H9 (cell line): ENCODE measurements around the gene SUFU. TPM values are rescaled to one million over a fixed set of nuclear protein-coding genes. Genes with fewer than 3 reads are reported as not detected.
A peak's percentile ranks its signal among the peaks of the same experiment; 100 is the strongest.

ENCODE experiments used
- DNase-seq: peaks from one replicate; pipeline ENCODE4 v3.0.0-alpha.2; 2017
- H2AFZ ChIP-seq: one replicate; pipeline ENCODE4 v1.6.1; 2013; ENCODE audit warnings: mild to moderate bottlenecking, low read length, control low read depth, moderate library complexity
- H2AK5ac ChIP-seq: 2 replicates; pipeline ENCODE4 v1.6.1; 2013; ENCODE audit warnings: low read length, control low read depth, mixed read lengths; ENCODE audit not compliant: insufficient read length
- H2BK120ac ChIP-seq: one replicate; pipeline ENCODE4 v1.6.1; 2013; ENCODE audit warnings: low read depth, mild to moderate bottlenecking, low read length, control low read depth, inconsistent platforms; ENCODE audit not compliant: poor library complexity, severe bottlenecking
- H2BK12ac ChIP-seq: 2 replicates; pipeline ENCODE4 v1.6.1; 2013; ENCODE audit warnings: low read length, control low read depth, mixed read lengths, low read depth; ENCODE audit not compliant: insufficient read length
- H2BK15ac ChIP-seq: 2 replicates; pipeline ENCODE4 v1.6.1; 2013; ENCODE audit warnings: low read depth, low read length, control low read depth
- H2BK20ac ChIP-seq: one replicate; pipeline ENCODE4 v1.6.1; 2013; ENCODE audit warnings: low read depth, mild to moderate bottlenecking, low read length, control low read depth, inconsistent platforms; ENCODE audit not compliant: poor library complexity, severe bottlenecking
- H2BK5ac ChIP-seq: 2 replicates; pipeline ENCODE4 v1.6.1; 2013; ENCODE audit warnings: low read length, control low read depth, mixed read lengths; ENCODE audit not compliant: insufficient read length
- H3K14ac ChIP-seq: 2 replicates; pipeline ENCODE4 v1.6.1; 2013; ENCODE audit warnings: low read length, control low read depth; ENCODE audit not compliant: insufficient read depth
- H3K18ac ChIP-seq: 2 replicates; pipeline ENCODE4 v1.6.1; 2013; ENCODE audit warnings: low read depth, mild to moderate bottlenecking, mixed read lengths, low read length, control low read depth; ENCODE audit not compliant: insufficient read length
- H3K23ac ChIP-seq: 2 replicates; pipeline ENCODE4 v1.6.1; 2013; ENCODE audit warnings: low read length, control low read depth, mixed read lengths, low read depth; ENCODE audit not compliant: insufficient read length
- H3K23me2 ChIP-seq: 2 replicates; pipeline ENCODE4 v1.6.1; 2013; ENCODE audit warnings: low read depth, mild to moderate bottlenecking, mixed read lengths, low read length, control low read depth; ENCODE audit not compliant: insufficient read length, poor library complexity, severe bottlenecking
- H3K27ac ChIP-seq: 2 replicates; pipeline ENCODE4 v1.5.1; 2013; ENCODE audit warnings: low read length, control low read depth, mixed read lengths, low read depth; ENCODE audit not compliant: insufficient read length
- H3K27me3 ChIP-seq: 2 replicates; pipeline ENCODE4 v1.6.1; 2013; ENCODE audit warnings: low read length, control low read depth, inconsistent platforms; ENCODE audit not compliant: insufficient read depth
- H3K4ac ChIP-seq: 2 replicates; pipeline ENCODE4 v1.6.1; 2013; ENCODE audit warnings: low read depth, mild to moderate bottlenecking, control low read depth, inconsistent platforms, low read length, moderate library complexity
- H3K4me1 ChIP-seq: 2 replicates; pipeline ENCODE4 v1.6.1; 2013; ENCODE audit warnings: low read length, control low read depth, inconsistent platforms; ENCODE audit not compliant: insufficient read depth
- H3K4me2 ChIP-seq: 2 replicates; pipeline ENCODE4 v1.6.1; 2013; ENCODE audit warnings: low read length, control low read depth, mixed read lengths; ENCODE audit not compliant: insufficient read length, insufficient read depth
- H3K56ac ChIP-seq: 2 replicates; pipeline ENCODE4 v1.6.1; 2013; ENCODE audit warnings: low read depth, mild to moderate bottlenecking, mixed read lengths, low read length, control low read depth; ENCODE audit not compliant: insufficient read length
- H3K79me1 ChIP-seq: 2 replicates; pipeline ENCODE4 v1.6.1; 2013; ENCODE audit warnings: low read depth, mild to moderate bottlenecking, moderate library complexity, low read length, control low read depth, inconsistent platforms; ENCODE audit not compliant: insufficient read depth, poor library complexity, severe bottlenecking
- H3K79me2 ChIP-seq: 2 replicates; pipeline ENCODE4 v1.6.1; 2013; ENCODE audit warnings: low read length, control low read depth, inconsistent platforms; ENCODE audit not compliant: insufficient read depth
- H3K9ac ChIP-seq: 2 replicates; pipeline ENCODE4 v1.6.1; 2013; ENCODE audit warnings: low read length, control low read depth, mixed read lengths; ENCODE audit not compliant: insufficient read length; ENCODE audit errors: extremely low read depth
- H3K9me3 ChIP-seq: one replicate; pipeline ENCODE4 v1.6.1; 2013; ENCODE audit warnings: low read depth, low read length, inconsistent platforms; ENCODE audit not compliant: control insufficient read depth
- H3T11ph ChIP-seq: one replicate; pipeline ENCODE4 v1.6.1; 2013; ENCODE audit warnings: mild to moderate bottlenecking, low read length, control low read depth, inconsistent platforms
- H4K20me1 ChIP-seq: one replicate; pipeline ENCODE4 v1.6.1; 2013; ENCODE audit not compliant: control insufficient read depth, insufficient read length, insufficient read depth
- H4K5ac ChIP-seq: 2 replicates; pipeline ENCODE4 v1.6.1; 2013; ENCODE audit warnings: low read depth, mild to moderate bottlenecking, mixed read lengths, low read length, control low read depth; ENCODE audit not compliant: insufficient read length
- H4K8ac ChIP-seq: replicated peaks from 2 replicates; pipeline ENCODE4 v1.6.1; 2013; ENCODE audit warnings: low read length, control low read depth, mixed read lengths, low read depth; ENCODE audit not compliant: insufficient read length
- H4K91ac ChIP-seq: 2 replicates; pipeline ENCODE4 v1.6.1; 2013; ENCODE audit warnings: low read depth, mild to moderate bottlenecking, moderate library complexity, mixed read lengths, low read length, control low read depth; ENCODE audit not compliant: insufficient read length
- H3K27ac Mint-ChIP-seq, 3 experiments: 2 replicates in 2 of 3; 3 replicates in 1 of 3; pipeline ENCODE4 v1.8.0; 2020 to 2021; ENCODE audit warnings: mixed read lengths in 3 of 3, mild to moderate bottlenecking in 1 of 3, moderate library complexity in 1 of 3
- H3K27me3 Mint-ChIP-seq: 2 replicates; pipeline ENCODE4 v1.8.0; 2021; ENCODE audit warnings: low read depth, mild to moderate bottlenecking, moderate library complexity, mixed read lengths
- H3K36me3 Mint-ChIP-seq, 3 experiments: 2 replicates in 2 of 3; 3 replicates in 1 of 3; pipeline ENCODE4 v1.8.0; 2020 to 2021; ENCODE audit warnings: low read depth in 3 of 3, mixed read lengths in 3 of 3; ENCODE audit not compliant: insufficient read depth in 1 of 3
- H3K4me1 Mint-ChIP-seq, 2 experiments: 2 replicates each; pipeline ENCODE4 v1.8.0; 2020; ENCODE audit warnings: mixed read lengths in 2 of 2
- H3K4me3 Mint-ChIP-seq, 2 experiments: 2 replicates in 1 of 2; 3 replicates in 1 of 2; pipeline ENCODE4 v1.8.0; 2020 to 2021; ENCODE audit warnings: mild to moderate bottlenecking in 2 of 2, mixed read lengths in 2 of 2, moderate library complexity in 1 of 2
- H3K9me3 Mint-ChIP-seq, 2 experiments: 2 replicates in 1 of 2; 3 replicates in 1 of 2; pipeline ENCODE4 v1.8.0; 2020; ENCODE audit warnings: mild to moderate bottlenecking in 2 of 2, mixed read lengths in 2 of 2, moderate library complexity in 1 of 2
- WGBS: extraction: QIAGEN DNeasy Blood & Tissue Kit; methylation state at CpG from one replicate; pipeline ENCODE4 v1.1.7; 2013; ENCODE audit warnings: missing lambda C conversion rate, low lambda C conversion rate, mixed read lengths; ENCODE audit not compliant: insufficient read length; ENCODE audit errors: extremely low coverage; 5-methylcytosine and 5-hydroxymethylcytosine counted together
- total RNA-seq: library from RNA; stranded (reverse); gene quantifications from 2 replicates; pipeline ENCODE4 v1.2.1, GENCODE V29; 2021
- TF ChIP-seq, protein P1 (sequence below): fragments of 200-600 bp; sonication (generic); conservative IDR thresholded peaks from 3 replicates; pipeline ENCODE4 v1.8.0; 2021; ENCODE audit warnings: antibody characterized with exemption, mild to moderate bottlenecking

SUFU gene
- total RNA-seq, 1 experiment from 2014 or later, result 9.5 TPM

DNA sequence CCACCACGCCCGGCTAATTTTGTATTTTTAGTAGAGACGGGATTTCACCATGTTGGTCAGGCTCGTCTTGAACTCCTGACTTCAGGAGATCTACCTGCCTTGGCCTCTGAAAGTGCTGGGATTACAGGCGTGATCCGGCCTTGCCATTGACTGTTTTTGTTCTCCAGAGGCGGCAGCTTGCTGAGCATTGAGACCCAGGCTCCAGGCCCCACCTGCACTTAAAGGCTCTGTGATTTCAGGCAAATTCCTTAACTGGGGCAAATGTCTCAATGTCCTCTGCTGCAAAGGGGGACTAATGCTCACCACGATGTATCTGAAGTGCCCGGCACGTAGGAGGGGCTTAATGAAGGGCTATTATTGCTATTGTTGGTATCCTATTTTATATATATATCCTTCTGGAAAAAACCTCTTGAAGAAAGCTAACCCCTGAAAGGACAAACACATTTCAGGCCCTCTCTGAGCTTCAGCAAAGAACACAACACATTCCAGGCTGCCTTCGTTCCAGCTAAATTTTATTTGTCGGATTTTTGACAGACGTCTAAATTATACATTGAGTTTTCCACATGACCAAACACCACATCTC, 169.6 kb downstream of the SUFU start:
- H3K23me2 ChIP-seq, result no peaks in the 10 kb centered on the region
- no peak overlapping the region for H2BK5ac ChIP-seq
- H3K4me1 ChIP-seq, result peaks cover 19% of the 10 kb centered on the region
- H2BK12ac ChIP-seq, result no peak overlapping the region
- no peaks in the 10 kb centered on the region for H4K20me1 ChIP-seq
- H3K9ac ChIP-seq, result no peak overlapping the region
- H3K79me2 ChIP-seq, result no peaks in the 10 kb centered on the region
- no peaks in the 10 kb centered on the region for H3K79me1 ChIP-seq
- H3K18ac ChIP-seq, result no peak overlapping the region
- H2BK15ac ChIP-seq, result no peak overlapping the region
- peaks cover 71 to 78% of the 10 kb centered on the region in 2 experiments for H3K4me1 Mint-ChIP-seq
- H3K4ac ChIP-seq, result no peak overlapping the region
- no peak overlapping the region for H3K56ac ChIP-seq
- no peaks in the 10 kb centered on the region for H3K27me3 Mint-ChIP-seq
- no peak overlapping the region for H2AK5ac ChIP-seq
- no peak overlapping the region for H2BK120ac ChIP-seq
- no peak overlapping the region for H3K27ac ChIP-seq
- H3T11ph ChIP-seq, result no peak overlapping the region
- H2AFZ ChIP-seq, result no peak overlapping the region
- no peaks in the 10 kb centered on the region for H3K27me3 ChIP-seq
- H3K14ac ChIP-seq, result no peak overlapping the region
- DNase-seq, result no peak
- H4K8ac ChIP-seq, result no peak overlapping the region
- H4K91ac ChIP-seq, result no peak overlapping the region
- no CpG with 5 or more reads among the region's 13 CpGs for WGBS
- no peak overlapping the region for H4K5ac ChIP-seq
- no peaks in the 10 kb centered on the region for H3K9me3 Mint-ChIP-seq
- no peak overlapping the region for H3K4me2 ChIP-seq
- peak overlapping the region in 1 of 2 experiments; percentile 63; a peak in 1 of 5 replicates for H3K4me3 Mint-ChIP-seq
- no peaks in the 10 kb centered on the region for H3K36me3 Mint-ChIP-seq
- no peak overlapping the region for H2BK20ac ChIP-seq
- no peak overlapping the region for H3K23ac ChIP-seq
- H3K27ac Mint-ChIP-seq, result peak overlapping the region in 1 of 3 experiments; percentile 12; a peak in 2 of 7 replicates
- TF ChIP-seq, protein P1, sequence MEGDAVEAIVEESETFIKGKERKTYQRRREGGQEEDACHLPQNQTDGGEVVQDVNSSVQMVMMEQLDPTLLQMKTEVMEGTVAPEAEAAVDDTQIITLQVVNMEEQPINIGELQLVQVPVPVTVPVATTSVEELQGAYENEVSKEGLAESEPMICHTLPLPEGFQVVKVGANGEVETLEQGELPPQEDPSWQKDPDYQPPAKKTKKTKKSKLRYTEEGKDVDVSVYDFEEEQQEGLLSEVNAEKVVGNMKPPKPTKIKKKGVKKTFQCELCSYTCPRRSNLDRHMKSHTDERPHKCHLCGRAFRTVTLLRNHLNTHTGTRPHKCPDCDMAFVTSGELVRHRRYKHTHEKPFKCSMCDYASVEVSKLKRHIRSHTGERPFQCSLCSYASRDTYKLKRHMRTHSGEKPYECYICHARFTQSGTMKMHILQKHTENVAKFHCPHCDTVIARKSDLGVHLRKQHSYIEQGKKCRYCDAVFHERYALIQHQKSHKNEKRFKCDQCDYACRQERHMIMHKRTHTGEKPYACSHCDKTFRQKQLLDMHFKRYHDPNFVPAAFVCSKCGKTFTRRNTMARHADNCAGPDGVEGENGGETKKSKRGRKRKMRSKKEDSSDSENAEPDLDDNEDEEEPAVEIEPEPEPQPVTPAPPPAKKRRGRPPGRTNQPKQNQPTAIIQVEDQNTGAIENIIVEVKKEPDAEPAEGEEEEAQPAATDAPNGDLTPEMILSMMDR, result no peak
- no peaks in the 10 kb centered on the region for H3K9me3 ChIP-seq
